Glutamatergic neuron (in vitro differentiated cells): ENCODE data around the gene ABCD4. TPM values are rescaled to one million over a fixed set of nuclear protein-coding genes. Genes with fewer than 3 reads are reported as not detected.

ENCODE experiments used
- DNase-seq: peaks from one replicate; pipeline ENCODE4 v3.0.0; 2022
- H3K27ac Mint-ChIP-seq: one replicate; pipeline ENCODE4 v1.8.0; 2020; ENCODE audit warnings: mild to moderate bottlenecking, mixed read lengths, inconsistent platforms; ENCODE audit not compliant: unreplicated experiment
- H3K27me3 Mint-ChIP-seq: one replicate; pipeline ENCODE4 v1.8.0; 2020; ENCODE audit warnings: mild to moderate bottlenecking, moderate library complexity, mixed read lengths, inconsistent platforms; ENCODE audit not compliant: unreplicated experiment
- H3K36me3 Mint-ChIP-seq: one replicate; pipeline ENCODE4 v1.8.0; 2020; ENCODE audit warnings: mild to moderate bottlenecking, mixed read lengths, inconsistent platforms; ENCODE audit not compliant: unreplicated experiment
- H3K4me1 Mint-ChIP-seq: one replicate; pipeline ENCODE4 v1.8.0; 2020; ENCODE audit warnings: mild to moderate bottlenecking, low read depth, mixed read lengths, inconsistent platforms; ENCODE audit not compliant: unreplicated experiment
- H3K4me3 Mint-ChIP-seq: one replicate; pipeline ENCODE4 v1.8.0; 2020; ENCODE audit warnings: mild to moderate bottlenecking, mixed read lengths, inconsistent platforms; ENCODE audit not compliant: unreplicated experiment
- H3K9me3 Mint-ChIP-seq: one replicate; pipeline ENCODE4 v1.8.0; 2020; ENCODE audit warnings: mild to moderate bottlenecking, moderate library complexity, mixed read lengths, inconsistent platforms; ENCODE audit not compliant: unreplicated experiment
- total RNA-seq: library from RNA; stranded (reverse); fragmentation: NEBNext Ultra II Directional; extraction: Animal tissue kit (Norgen Biotek cat#: 25700); gene quantifications from one replicate; pipeline ENCODE4 v1.2.1, GENCODE V29; 2021; ENCODE audit not compliant: unreplicated experiment
- TF ChIP-seq, protein P1 (sequence below): fragments of 200-600 bp; sonication (generic); IDR thresholded peaks from one replicate; pipeline ENCODE4 v1.5.0; 2021; ENCODE audit not compliant: partially characterized antibody, unreplicated experiment

ABCD4 gene
- total RNA-seq, 1 donor from 2014 or later = 73.7 TPM

DNA sequence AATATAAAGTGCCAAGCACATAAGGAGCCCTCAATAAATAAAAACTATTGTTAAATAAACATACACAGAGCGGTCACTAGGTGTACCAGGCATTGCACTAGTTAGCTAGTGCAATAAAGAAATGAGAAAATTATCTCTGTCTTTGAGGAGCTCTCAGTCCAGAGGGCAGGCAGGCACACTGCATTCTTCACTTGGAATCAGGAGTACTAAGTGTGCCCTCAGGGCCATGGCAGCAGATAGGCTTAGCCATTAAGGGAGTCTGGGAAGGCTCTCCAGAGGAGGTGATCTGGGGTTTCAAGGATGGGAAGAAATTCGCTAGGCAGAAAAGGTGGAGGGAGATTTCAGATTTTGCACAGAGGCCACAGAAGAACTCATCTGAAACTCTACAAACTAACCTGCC lies 9.1 kb downstream of the ABCD4 start:
- peaks cover 6% of the 10 kb centered on the region for H3K27me3 Mint-ChIP-seq
- H3K27ac Mint-ChIP-seq = no peak overlapping the region
- TF ChIP-seq, protein P1, sequence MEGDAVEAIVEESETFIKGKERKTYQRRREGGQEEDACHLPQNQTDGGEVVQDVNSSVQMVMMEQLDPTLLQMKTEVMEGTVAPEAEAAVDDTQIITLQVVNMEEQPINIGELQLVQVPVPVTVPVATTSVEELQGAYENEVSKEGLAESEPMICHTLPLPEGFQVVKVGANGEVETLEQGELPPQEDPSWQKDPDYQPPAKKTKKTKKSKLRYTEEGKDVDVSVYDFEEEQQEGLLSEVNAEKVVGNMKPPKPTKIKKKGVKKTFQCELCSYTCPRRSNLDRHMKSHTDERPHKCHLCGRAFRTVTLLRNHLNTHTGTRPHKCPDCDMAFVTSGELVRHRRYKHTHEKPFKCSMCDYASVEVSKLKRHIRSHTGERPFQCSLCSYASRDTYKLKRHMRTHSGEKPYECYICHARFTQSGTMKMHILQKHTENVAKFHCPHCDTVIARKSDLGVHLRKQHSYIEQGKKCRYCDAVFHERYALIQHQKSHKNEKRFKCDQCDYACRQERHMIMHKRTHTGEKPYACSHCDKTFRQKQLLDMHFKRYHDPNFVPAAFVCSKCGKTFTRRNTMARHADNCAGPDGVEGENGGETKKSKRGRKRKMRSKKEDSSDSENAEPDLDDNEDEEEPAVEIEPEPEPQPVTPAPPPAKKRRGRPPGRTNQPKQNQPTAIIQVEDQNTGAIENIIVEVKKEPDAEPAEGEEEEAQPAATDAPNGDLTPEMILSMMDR = no peak
- DNase-seq = no peak
- H3K9me3 Mint-ChIP-seq = peaks cover 1% of the 10 kb centered on the region
- peaks cover 1% of the 10 kb centered on the region for H3K36me3 Mint-ChIP-seq
- H3K4me3 Mint-ChIP-seq = no peak overlapping the region
- H3K4me1 Mint-ChIP-seq = no peaks in the 10 kb centered on the region

GRCh38 chr14:74292061-74292460 lies 10.7 kb downstream of the ABCD4 start:
- no peak for DNase-seq
- TF ChIP-seq, protein P1 = no peak
- H3K4me1 Mint-ChIP-seq = no peaks in the 10 kb centered on the region
- no peak overlapping the region for H3K4me3 Mint-ChIP-seq
- H3K27me3 Mint-ChIP-seq = peaks cover 6% of the 10 kb centered on the region
- H3K9me3 Mint-ChIP-seq = peaks cover 1% of the 10 kb centered on the region
- H3K36me3 Mint-ChIP-seq = no peaks in the 10 kb centered on the region
- no peak overlapping the region for H3K27ac Mint-ChIP-seq

DNA sequence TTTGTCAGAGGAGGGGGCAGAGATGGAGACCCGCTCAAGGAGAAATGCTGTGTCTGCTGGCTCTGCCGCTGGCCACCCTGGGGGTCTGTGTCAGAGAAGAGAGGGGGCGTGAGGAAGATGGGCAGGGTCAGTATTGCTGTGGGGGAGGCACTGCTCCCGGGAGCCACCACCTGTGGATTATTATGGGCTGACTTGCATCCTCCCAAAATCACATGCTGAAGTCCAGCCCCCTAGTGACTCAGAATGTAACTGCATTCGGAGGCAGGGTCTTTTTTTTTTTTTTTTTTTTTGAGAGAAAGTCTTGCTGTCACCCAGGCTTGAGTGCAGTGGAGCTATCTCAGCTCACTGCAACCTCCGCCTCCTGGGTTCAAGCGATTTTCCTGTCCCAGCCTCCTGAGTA lies 12.3 kb downstream of the ABCD4 start:
- Mint-ChIP-seq H3K9me3 (peaks cover 4% of the 10 kb centered on the region), H3K27me3 (peaks cover 6% of the 10 kb centered on the region), H3K27ac (no peak overlapping the region), H3K4me3 (no peak overlapping the region), H3K36me3 (no peaks in the 10 kb centered on the region), H3K4me1 (no peaks in the 10 kb centered on the region)
- TF ChIP-seq, protein P1 = peak; percentile 76
- no peak for DNase-seq

DNA sequence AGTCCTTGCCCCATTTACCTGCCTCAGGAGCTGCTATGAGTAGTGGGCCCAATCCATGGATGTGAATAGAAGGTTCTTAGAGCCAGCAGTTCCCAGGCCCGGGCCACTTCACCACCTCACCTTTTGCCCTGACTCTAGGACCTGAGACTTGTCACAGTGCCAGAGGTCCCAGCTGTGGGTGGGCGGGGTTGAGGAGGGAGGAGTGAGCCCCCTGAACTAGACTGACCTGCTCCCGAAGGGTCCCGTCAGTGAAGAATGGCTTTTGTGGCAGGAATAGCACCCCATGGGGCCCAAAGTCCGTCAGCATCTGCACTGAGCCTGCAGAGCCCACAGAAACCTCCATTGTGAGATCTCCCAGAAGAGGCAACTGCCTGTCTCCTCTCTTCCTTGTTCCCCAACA lies 12.9 kb downstream of the ABCD4 start:
- Mint-ChIP-seq H3K27ac (no peak overlapping the region), H3K27me3 (peaks cover 6% of the 10 kb centered on the region), H3K4me3 (no peak overlapping the region), H3K4me1 (no peaks in the 10 kb centered on the region), H3K36me3 (no peaks in the 10 kb centered on the region), H3K9me3 (peaks cover 4% of the 10 kb centered on the region)
- TF ChIP-seq, protein P1 = no peak
- no peak for DNase-seq

DNA sequence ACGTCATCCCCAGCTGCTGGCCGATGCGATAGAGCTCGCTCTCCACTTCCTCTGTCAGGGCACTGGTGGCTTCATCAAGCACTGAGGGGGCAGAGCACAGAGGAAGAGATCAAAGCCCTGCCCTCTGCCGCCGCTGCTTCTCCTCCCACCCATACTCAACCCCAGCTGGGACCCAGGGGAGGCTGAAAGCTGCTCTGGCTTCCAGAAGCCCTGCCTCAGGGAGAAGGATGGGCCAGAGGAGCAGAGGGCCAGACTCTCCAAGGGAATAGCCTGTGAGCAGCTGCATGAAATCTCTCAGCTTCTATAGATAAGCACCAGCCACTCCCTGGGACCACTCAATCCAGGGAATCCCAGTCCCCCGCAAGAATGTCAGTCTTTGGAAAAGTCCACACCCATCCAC lies 16.0 kb downstream of the ABCD4 start:
- TF ChIP-seq, protein P1 = no peak
- DNase-seq = no peak
- Mint-ChIP-seq H3K4me1 (no peaks in the 10 kb centered on the region), H3K27ac (no peak overlapping the region), H3K36me3 (peaks cover 3% of the 10 kb centered on the region), H3K4me3 (no peak overlapping the region), H3K27me3 (peaks cover 1% of the 10 kb centered on the region), H3K9me3 (peaks cover 4% of the 10 kb centered on the region)
